Keratinocyte (primary cell): ENCODE measurements around the gene UBE2B.

Experiments used
- EZH2 ChIP-seq: IDR thresholded peaks from one replicate; pipeline ENCODE4 v1.6.1; 2012; ENCODE audit warnings: inconsistent platforms, mild to moderate bottlenecking, low read length, moderate library complexity
- TF ChIP-seq, protein P1 (sequence below), 3 experiments: IDR thresholded peaks in 1 of 3; conservative IDR thresholded peaks in 1 of 3; optimal IDR thresholded peaks in 1 of 3; 2 replicates in 2 of 3; 3 replicates in 1 of 3; pipeline versions ENCODE3 to v1.5.1; 2011; ENCODE audit warnings: low read length in 3 of 3, mild to moderate bottlenecking in 3 of 3, moderate library complexity in 2 of 3, control low read depth in 1 of 3, inconsistent platforms in 1 of 3; ENCODE audit not compliant: insufficient read depth in 2 of 3; ENCODE audit errors: extremely low read depth in 1 of 3

DNA sequence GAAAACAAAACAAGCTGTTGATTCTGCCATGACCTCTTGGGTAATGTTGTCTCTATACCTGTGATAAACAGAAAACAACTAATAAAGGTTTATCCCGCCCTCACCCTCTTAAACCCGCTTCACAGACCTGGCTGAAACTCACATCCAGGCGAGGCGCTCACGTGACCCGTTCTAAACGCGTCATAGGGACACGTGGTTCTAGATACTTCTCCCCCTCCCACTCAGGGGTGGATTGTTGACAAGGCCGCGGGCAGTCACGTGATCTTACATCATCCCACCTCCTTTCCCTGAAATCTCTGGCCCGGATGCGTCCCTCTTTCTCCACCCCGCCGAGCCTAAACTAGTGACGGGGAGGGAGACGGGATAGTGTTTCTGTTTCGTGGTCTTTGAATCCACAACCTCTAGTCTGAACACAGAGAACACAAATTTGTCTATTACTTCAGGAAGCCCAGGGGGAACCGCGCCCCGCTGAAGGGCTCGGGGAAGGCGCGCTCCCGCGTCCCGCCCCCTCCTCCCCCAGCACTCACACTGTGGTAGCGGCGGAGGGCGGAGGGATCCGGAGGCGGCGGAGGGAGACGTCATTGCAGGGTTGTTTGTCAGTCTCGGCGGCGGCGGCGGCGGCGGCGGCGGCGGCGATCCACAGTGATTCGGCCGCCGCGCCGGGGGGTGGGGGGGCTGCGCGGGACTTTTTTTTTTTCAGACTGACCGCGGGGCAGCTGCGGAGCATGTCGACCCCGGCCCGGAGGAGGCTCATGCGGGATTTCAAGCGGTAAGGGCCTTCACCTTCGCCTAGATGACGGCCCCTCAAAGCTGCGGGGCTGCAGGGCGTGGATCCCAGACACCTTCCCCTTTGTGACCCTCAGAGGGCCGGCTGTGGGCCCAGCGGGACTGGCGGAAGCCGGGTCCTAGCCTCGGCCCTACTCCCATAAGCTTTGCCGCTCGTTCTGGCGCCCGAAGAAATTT is at the start of gene UBE2B:
- TF ChIP-seq, protein P1, sequence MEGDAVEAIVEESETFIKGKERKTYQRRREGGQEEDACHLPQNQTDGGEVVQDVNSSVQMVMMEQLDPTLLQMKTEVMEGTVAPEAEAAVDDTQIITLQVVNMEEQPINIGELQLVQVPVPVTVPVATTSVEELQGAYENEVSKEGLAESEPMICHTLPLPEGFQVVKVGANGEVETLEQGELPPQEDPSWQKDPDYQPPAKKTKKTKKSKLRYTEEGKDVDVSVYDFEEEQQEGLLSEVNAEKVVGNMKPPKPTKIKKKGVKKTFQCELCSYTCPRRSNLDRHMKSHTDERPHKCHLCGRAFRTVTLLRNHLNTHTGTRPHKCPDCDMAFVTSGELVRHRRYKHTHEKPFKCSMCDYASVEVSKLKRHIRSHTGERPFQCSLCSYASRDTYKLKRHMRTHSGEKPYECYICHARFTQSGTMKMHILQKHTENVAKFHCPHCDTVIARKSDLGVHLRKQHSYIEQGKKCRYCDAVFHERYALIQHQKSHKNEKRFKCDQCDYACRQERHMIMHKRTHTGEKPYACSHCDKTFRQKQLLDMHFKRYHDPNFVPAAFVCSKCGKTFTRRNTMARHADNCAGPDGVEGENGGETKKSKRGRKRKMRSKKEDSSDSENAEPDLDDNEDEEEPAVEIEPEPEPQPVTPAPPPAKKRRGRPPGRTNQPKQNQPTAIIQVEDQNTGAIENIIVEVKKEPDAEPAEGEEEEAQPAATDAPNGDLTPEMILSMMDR (optimal IDR thresholded peaks at IDR 0.05 in 1 of 3, IDR thresholded peaks at IDR 0.05 in 1 of 3, conservative IDR thresholded peaks at IDR 0.05 in 1 of 3; ENCODE audit: extremely low read depth in 1 of 3, insufficient read depth in 2 of 3, low read length in 3 of 3): no peak
- no peak for TF ChIP-seq EZH2
